Osteocyte (in vitro differentiated cells): ENCODE measurements around the gene ATG13. TPM values are rescaled to one million over a fixed set of nuclear protein-coding genes. Genes with fewer than 3 reads are reported as not detected.

ENCODE experiments used
- DNase-seq: peaks from one replicate; pipeline ENCODE4 v3.0.0; 2021; ENCODE audit warnings: mixed read lengths; ENCODE audit not compliant: unreplicated experiment; ENCODE audit errors: extremely low spot score
- H3K27ac Mint-ChIP-seq: one replicate; pipeline ENCODE4 v1.8.0; 2021; ENCODE audit warnings: mild to moderate bottlenecking, mixed read lengths; ENCODE audit not compliant: unreplicated experiment
- H3K27me3 Mint-ChIP-seq: one replicate; pipeline ENCODE4 v1.8.0; 2021; ENCODE audit warnings: mixed read lengths; ENCODE audit not compliant: unreplicated experiment
- H3K36me3 Mint-ChIP-seq: one replicate; pipeline ENCODE4 v1.8.0; 2021; ENCODE audit warnings: mixed read lengths; ENCODE audit not compliant: unreplicated experiment
- H3K4me1 Mint-ChIP-seq: one replicate; pipeline ENCODE4 v1.8.0; 2021; ENCODE audit warnings: mixed read lengths; ENCODE audit not compliant: unreplicated experiment
- H3K4me3 Mint-ChIP-seq: one replicate; pipeline ENCODE4 v1.8.0; 2021; ENCODE audit warnings: mild to moderate bottlenecking, moderate library complexity, mixed read lengths; ENCODE audit not compliant: unreplicated experiment
- H3K9me3 Mint-ChIP-seq: one replicate; pipeline ENCODE4 v1.8.0; 2021; ENCODE audit warnings: mixed read lengths; ENCODE audit not compliant: unreplicated experiment
- total RNA-seq: library from RNA; stranded (reverse); gene quantifications from 2 replicates; pipeline ENCODE4 v1.2.1, GENCODE V29; 2021
- TF ChIP-seq, protein P1 (sequence below): fragments of 200-600 bp; sonication (generic); IDR thresholded peaks from 2 replicates; pipeline ENCODE4 v1.5.0; 2021; ENCODE audit warnings: antibody characterized with exemption, mild to moderate bottlenecking, moderate library complexity

Gene ATG13
- total RNA-seq, 1 donor from 2014 or later = 87.2 TPM

DNA sequence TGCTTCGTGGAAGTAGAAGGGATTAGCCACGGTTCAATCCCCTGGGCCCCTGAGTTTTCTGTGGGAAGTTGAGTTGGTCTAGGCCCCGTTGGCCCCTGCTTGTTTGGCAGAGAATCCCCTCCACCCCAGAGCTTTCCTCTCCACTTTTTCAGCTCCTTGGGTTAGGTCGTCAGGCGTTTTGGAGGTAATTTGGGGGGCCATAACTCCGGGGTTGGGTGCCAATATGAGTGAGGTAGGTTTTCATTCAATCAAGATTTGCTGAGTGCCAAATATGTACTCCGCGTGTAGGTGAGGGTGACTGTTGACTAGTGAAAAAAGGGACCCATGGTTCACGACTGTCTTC lies 590 bp downstream of the ATG13 start:
- H3K4me3 Mint-ChIP-seq = peak overlapping the region; percentile 90

DNA sequence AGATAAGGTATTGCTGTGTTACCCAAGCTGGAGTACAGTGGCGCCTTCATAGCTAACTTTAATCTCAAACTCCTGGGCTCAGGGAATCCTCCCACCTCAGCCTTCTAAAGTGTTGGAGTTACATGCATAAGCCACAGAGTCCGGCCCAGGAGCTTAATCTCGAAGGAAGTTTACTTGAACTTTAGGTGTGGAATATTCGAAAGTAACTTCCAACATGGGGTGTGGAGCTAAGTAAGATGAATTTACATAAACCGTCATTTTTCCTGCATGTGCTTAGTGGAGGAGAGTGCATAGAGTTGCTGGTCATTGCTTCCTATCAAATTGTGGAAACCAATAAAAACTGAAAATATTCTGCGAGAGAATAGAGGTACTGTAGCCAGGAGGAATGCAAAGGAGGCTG lies 1.5 kb downstream of the ATG13 start:
- Mint-ChIP-seq H3K27ac (no peak overlapping the region), H3K9me3 (no peaks in the 10 kb centered on the region), H3K4me1 (peaks cover 32% of the 10 kb centered on the region), H3K36me3 (peaks cover 12% of the 10 kb centered on the region), H3K27me3 (no peaks in the 10 kb centered on the region), H3K4me3 (peak overlapping the region; percentile 90)
- no peak for DNase-seq
- TF ChIP-seq, protein P1, sequence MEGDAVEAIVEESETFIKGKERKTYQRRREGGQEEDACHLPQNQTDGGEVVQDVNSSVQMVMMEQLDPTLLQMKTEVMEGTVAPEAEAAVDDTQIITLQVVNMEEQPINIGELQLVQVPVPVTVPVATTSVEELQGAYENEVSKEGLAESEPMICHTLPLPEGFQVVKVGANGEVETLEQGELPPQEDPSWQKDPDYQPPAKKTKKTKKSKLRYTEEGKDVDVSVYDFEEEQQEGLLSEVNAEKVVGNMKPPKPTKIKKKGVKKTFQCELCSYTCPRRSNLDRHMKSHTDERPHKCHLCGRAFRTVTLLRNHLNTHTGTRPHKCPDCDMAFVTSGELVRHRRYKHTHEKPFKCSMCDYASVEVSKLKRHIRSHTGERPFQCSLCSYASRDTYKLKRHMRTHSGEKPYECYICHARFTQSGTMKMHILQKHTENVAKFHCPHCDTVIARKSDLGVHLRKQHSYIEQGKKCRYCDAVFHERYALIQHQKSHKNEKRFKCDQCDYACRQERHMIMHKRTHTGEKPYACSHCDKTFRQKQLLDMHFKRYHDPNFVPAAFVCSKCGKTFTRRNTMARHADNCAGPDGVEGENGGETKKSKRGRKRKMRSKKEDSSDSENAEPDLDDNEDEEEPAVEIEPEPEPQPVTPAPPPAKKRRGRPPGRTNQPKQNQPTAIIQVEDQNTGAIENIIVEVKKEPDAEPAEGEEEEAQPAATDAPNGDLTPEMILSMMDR = no peak

More for the DNA sequence above, 590 bp downstream of the ATG13 start:
- no peak for DNase-seq
- Mint-ChIP-seq H3K4me1 (peaks cover 34% of the 10 kb centered on the region), H3K27ac (peak overlapping the region; percentile 99), H3K27me3 (no peaks in the 10 kb centered on the region), H3K36me3 (peaks cover 12% of the 10 kb centered on the region), H3K9me3 (no peaks in the 10 kb centered on the region)
- TF ChIP-seq, protein P1 = no peak

DNA sequence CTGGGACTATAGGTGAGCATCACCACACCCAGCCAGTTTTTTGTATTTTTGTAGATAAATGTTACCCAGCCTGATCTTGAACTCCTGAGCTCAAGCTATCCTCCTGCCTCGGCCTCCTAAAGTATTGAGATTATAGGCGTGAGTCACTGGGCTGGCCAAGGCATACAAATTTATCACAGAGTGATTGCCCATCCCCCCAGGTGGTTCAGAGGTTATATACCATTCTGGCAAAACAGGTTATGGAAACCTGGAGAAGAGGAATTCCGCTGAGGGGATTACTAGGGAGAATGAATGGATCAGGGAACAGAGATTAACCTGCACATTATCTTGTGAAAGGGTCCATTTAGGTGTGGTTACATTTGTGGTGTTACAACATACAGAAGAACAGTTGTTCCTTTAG lies 8.1 kb downstream of the ATG13 start:
- TF ChIP-seq, protein P1 = no peak
- Mint-ChIP-seq H3K27ac (no peak overlapping the region), H3K27me3 (no peaks in the 10 kb centered on the region), H3K4me1 (peaks cover 6% of the 10 kb centered on the region), H3K36me3 (peaks cover 24% of the 10 kb centered on the region), H3K4me3 (no peak overlapping the region), H3K9me3 (no peaks in the 10 kb centered on the region)
- no peak for DNase-seq

DNA sequence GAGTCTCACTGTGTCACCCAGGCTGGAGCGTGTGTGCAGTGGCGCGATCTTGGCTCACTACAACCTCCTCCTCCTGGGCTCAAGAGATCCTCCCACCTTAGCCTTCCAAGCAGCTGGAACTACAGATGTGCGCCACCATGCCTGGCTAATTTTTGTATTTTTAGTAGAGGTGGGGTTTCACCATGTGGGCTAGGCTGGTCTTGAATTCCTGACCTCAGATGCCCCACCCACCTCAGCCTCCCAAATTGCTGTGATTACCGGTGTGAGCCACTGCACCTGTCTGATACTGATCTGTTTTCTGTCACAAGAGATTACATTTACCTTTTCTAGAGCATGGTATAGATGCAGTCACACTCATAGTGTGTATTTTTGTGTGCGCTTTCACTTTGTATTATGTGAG lies 11.6 kb downstream of the ATG13 start:
- Mint-ChIP-seq H3K4me3 (no peak overlapping the region), H3K36me3 (peaks cover 23% of the 10 kb centered on the region), H3K27ac (no peak overlapping the region), H3K4me1 (no peaks in the 10 kb centered on the region), H3K9me3 (no peaks in the 10 kb centered on the region), H3K27me3 (no peaks in the 10 kb centered on the region)
- DNase-seq = no peak
- TF ChIP-seq, protein P1 = no peak

DNA sequence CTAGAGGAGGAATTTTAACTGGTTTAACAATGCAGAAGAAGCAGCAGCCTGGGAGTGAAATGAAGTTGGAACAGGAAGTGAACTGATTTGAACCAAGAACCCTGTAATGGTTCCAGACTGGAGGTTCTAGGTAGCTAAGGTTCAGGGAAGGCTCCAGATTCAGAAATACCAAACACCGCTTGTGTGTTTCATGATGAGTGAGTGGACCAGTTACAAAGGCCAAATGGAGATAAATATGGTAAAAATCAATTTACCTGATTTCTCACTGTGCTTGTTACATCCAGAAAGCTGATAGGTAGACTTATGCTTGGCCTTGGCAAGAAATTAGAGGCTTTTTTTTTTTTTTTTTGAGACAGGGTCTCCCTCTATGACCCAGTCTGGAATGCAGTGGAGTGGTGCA lies 12.9 kb downstream of the ATG13 start:
- TF ChIP-seq, protein P1 = no peak
- H3K4me3 Mint-ChIP-seq = no peak overlapping the region
- H3K4me1 Mint-ChIP-seq = no peaks in the 10 kb centered on the region
- H3K36me3 Mint-ChIP-seq = peaks cover 20% of the 10 kb centered on the region
- H3K9me3 Mint-ChIP-seq = no peaks in the 10 kb centered on the region
- H3K27ac Mint-ChIP-seq = no peak overlapping the region
- DNase-seq = no peak
- H3K27me3 Mint-ChIP-seq = no peaks in the 10 kb centered on the region
